ENCODE measurements around the gene NSUN4.

The NSUN4 gene

GRCh38 chr1:46406881-46407608, 66.4 kb downstream of the NSUN4 start:
- H3K4me1 ChIP-seq (ENCODE audit: insufficient read depth, insufficient read length) = peaks cover 27% of the 10 kb centered on the region
- DNase-seq (ENCODE audit: low read depth, low spot score) = peak; percentile 27
- H3K9me3 ChIP-seq (ENCODE audit: insufficient read depth, low read length) = no peaks in the 10 kb centered on the region
- H3K27me3 ChIP-seq (ENCODE audit: insufficient read depth, insufficient read length) = peaks cover 3% of the 10 kb centered on the region
- peak overlapping the region; percentile 8 for H3K4me3 ChIP-seq (ENCODE audit: insufficient read length, low read depth)
- peak overlapping the region; percentile 73 for H3K9ac ChIP-seq (ENCODE audit: insufficient read length, low read depth)
- no peaks in the 10 kb centered on the region for H3K36me3 ChIP-seq (ENCODE audit: insufficient read depth, insufficient read length, low read length)
- TF ChIP-seq ZNF274 (IDR thresholded peaks at IDR 0.05; ENCODE audit: low read depth, low read length) (no peak), SUZ12 (IDR thresholded peaks at IDR 0.05; ENCODE audit: extremely low read depth, insufficient read depth, insufficient read length) (no peak), YY1 (IDR thresholded peaks at IDR 0.05; ENCODE audit: insufficient read depth, insufficient read length) (no peak)

- Histone ChIP-seq H3K4me3 (ENCODE audit: insufficient read length, low read depth) (no peak overlapping the region), H3K9me3 (ENCODE audit: insufficient read depth, low read length) (no peaks in the 10 kb centered on the region), H3K36me3 (ENCODE audit: insufficient read depth, insufficient read length, low read length) (no peaks in the 10 kb centered on the region), H3K4me1 (ENCODE audit: insufficient read depth, insufficient read length) (peaks cover 24% of the 10 kb centered on the region), H3K9ac (ENCODE audit: insufficient read length, low read depth) (peak overlapping the region; percentile 13), H3K27me3 (ENCODE audit: insufficient read depth, insufficient read length) (peaks cover 3% of the 10 kb centered on the region)
- no peak for DNase-seq (ENCODE audit: low read depth, low spot score)
- TF ChIP-seq SUZ12 (IDR thresholded peaks at IDR 0.05; ENCODE audit: extremely low read depth, insufficient read depth, insufficient read length) = no peak
- TF ChIP-seq YY1 (IDR thresholded peaks at IDR 0.05; ENCODE audit: insufficient read depth, insufficient read length) = no peak
- no peak for TF ChIP-seq ZNF274 (IDR thresholded peaks at IDR 0.05; ENCODE audit: low read depth, low read length)
Measured at GRCh38 chr1:46407636-46408035, 67.0 kb downstream of the NSUN4 start.

DNA sequence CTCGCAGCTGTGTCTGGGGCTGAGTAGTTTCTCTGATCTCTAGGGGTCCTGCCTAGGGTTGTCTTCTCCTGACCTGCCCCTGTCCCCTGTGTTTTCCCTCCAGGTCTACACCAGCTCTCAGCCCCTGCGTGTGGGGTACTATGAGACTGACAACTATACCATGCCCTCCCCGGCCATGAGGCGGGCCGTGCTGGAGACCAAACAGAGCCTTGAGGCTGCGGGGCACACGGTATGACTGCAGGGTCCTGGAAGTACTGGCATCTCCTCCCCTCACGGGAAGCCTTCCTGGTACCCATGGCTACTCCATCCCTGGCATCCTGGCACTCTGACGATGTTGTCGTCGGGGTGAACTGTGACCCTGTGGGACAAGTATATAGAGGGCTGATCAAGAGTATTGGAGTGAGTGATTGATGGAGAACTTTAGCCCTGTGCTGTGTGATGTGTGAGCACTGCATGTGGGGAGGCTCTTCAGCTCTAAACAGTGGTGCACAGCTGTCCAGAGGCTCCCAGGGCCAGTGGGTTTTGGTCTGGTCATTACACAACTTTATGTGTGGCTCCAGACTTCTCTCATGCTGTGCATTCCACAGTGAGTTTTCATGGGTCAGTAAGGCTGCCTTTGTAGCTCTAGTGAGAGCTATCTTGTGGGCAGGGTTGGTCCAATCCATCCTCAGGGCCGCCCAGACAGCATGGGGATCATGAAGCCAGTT, 67.9 kb downstream of the NSUN4 start:
- DNase-seq (ENCODE audit: low read depth, low spot score) = no peak
- peaks cover 3% of the 10 kb centered on the region for H3K27me3 ChIP-seq (ENCODE audit: insufficient read depth, insufficient read length)
- H3K9me3 ChIP-seq (ENCODE audit: insufficient read depth, low read length) = no peaks in the 10 kb centered on the region
- H3K36me3 ChIP-seq (ENCODE audit: insufficient read depth, insufficient read length, low read length) = no peaks in the 10 kb centered on the region
- no peak overlapping the region for H3K9ac ChIP-seq (ENCODE audit: insufficient read length, low read depth)
- no peak overlapping the region for H3K4me3 ChIP-seq (ENCODE audit: insufficient read length, low read depth)
- peaks cover 27% of the 10 kb centered on the region for H3K4me1 ChIP-seq (ENCODE audit: insufficient read depth, insufficient read length)
- no peak for TF ChIP-seq ZNF274 (IDR thresholded peaks at IDR 0.05; ENCODE audit: low read depth, low read length)
- no peak for TF ChIP-seq SUZ12 (IDR thresholded peaks at IDR 0.05; ENCODE audit: extremely low read depth, insufficient read depth, insufficient read length)
- TF ChIP-seq YY1 (IDR thresholded peaks at IDR 0.05; ENCODE audit: insufficient read depth, insufficient read length) = no peak

DNA sequence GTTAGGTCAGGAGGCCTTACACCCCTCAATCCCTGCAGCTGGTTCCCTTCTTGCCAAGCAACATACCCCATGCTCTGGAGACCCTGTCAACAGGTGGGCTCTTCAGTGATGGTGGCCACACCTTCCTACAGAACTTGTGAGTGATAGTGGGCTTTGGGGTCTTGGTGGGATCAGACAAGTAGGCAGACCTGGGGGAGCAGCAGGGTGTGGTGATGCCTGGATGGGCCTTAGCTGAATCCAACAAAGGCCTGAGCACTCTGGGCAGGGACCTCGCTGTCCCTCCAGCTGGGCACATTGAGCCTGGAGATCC, 68.4 kb downstream of the NSUN4 start:
- no peaks in the 10 kb centered on the region for H3K9me3 ChIP-seq (ENCODE audit: insufficient read depth, low read length)
- no peaks in the 10 kb centered on the region for H3K36me3 ChIP-seq (ENCODE audit: insufficient read depth, insufficient read length, low read length)
- peaks cover 30% of the 10 kb centered on the region for H3K4me1 ChIP-seq (ENCODE audit: insufficient read depth, insufficient read length)
- no peak overlapping the region for H3K4me3 ChIP-seq (ENCODE audit: insufficient read length, low read depth)
- no peak for TF ChIP-seq YY1 (IDR thresholded peaks at IDR 0.05; ENCODE audit: insufficient read depth, insufficient read length)
- no peak for TF ChIP-seq SUZ12 (IDR thresholded peaks at IDR 0.05; ENCODE audit: extremely low read depth, insufficient read depth, insufficient read length)
- DNase-seq (ENCODE audit: low read depth, low spot score) = no peak
- H3K9ac ChIP-seq (ENCODE audit: insufficient read length, low read depth) = no peak overlapping the region
- peaks cover 3% of the 10 kb centered on the region for H3K27me3 ChIP-seq (ENCODE audit: insufficient read depth, insufficient read length)

- TF ChIP-seq ZNF274 (IDR thresholded peaks at IDR 0.05; ENCODE audit: low read depth, low read length) = no peak
- no peak for TF ChIP-seq SUZ12 (IDR thresholded peaks at IDR 0.05; ENCODE audit: extremely low read depth, insufficient read depth, insufficient read length)
- no peak for TF ChIP-seq YY1 (IDR thresholded peaks at IDR 0.05; ENCODE audit: insufficient read depth, insufficient read length)
- DNase-seq (ENCODE audit: low read depth, low spot score) = no peak
- H3K9me3 ChIP-seq (ENCODE audit: insufficient read depth, low read length) = no peaks in the 10 kb centered on the region
- peaks cover 30% of the 10 kb centered on the region for H3K4me1 ChIP-seq (ENCODE audit: insufficient read depth, insufficient read length)
- no peaks in the 10 kb centered on the region for H3K36me3 ChIP-seq (ENCODE audit: insufficient read depth, insufficient read length, low read length)
- no peak overlapping the region for H3K4me3 ChIP-seq (ENCODE audit: insufficient read length, low read depth)
- no peak overlapping the region for H3K9ac ChIP-seq (ENCODE audit: insufficient read length, low read depth)
- H3K27me3 ChIP-seq (ENCODE audit: insufficient read depth, insufficient read length) = peaks cover 3% of the 10 kb centered on the region
Measured at GRCh38 chr1:46410156-46411009, 69.8 kb downstream of the NSUN4 start.

DNA sequence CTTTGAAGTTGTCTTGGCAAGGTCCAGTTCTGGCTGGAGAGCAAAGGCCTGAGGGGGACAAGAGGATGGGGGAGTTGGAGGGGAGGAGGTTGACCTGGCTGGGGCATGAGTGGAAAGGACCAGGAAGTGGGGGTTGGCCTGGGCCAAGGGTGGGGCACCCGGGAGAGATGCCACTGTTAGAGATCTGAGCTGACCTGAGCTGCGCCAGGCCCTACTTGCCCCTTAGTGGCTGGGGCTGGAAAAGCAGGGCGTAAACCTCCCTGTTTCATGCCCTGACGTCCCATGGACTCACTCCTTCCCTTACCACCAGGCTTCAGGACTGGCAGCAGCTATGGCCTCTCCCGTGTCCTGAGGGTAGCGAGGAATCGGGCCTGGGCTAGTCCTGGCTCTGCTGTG, 70.4 kb downstream of the NSUN4 start:
- no peaks in the 10 kb centered on the region for H3K36me3 ChIP-seq (ENCODE audit: insufficient read depth, insufficient read length, low read length)
- no peak for DNase-seq (ENCODE audit: low read depth, low spot score)
- peaks cover 3% of the 10 kb centered on the region for H3K27me3 ChIP-seq (ENCODE audit: insufficient read depth, insufficient read length)
- TF ChIP-seq SUZ12 (IDR thresholded peaks at IDR 0.05; ENCODE audit: extremely low read depth, insufficient read depth, insufficient read length) (no peak), YY1 (IDR thresholded peaks at IDR 0.05; ENCODE audit: insufficient read depth, insufficient read length) (no peak), ZNF274 (IDR thresholded peaks at IDR 0.05; ENCODE audit: low read depth, low read length) (no peak)
- no peaks in the 10 kb centered on the region for H3K9me3 ChIP-seq (ENCODE audit: insufficient read depth, low read length)
- H3K4me3 ChIP-seq (ENCODE audit: insufficient read length, low read depth) = no peak overlapping the region
- no peak overlapping the region for H3K9ac ChIP-seq (ENCODE audit: insufficient read length, low read depth)
- peaks cover 25% of the 10 kb centered on the region for H3K4me1 ChIP-seq (ENCODE audit: insufficient read depth, insufficient read length)
